Esophagus squamous epithelium (tissue), 5 donors: ENCODE results near the gene LIF. TPM values are rescaled to one million over a fixed set of nuclear protein-coding genes. Genes with fewer than 3 reads are reported as not detected.

Source experiments
- DNase-seq: peaks from one replicate; lab custom pipeline; 2025; lab: John Stamatoyannopoulos, UW
- H3K27ac ChIP-seq, 4 donors: fragments of 200-600 bp; sonication (generic); one replicate each; pipeline ENCODE4 v1.5.1; 2016 to 2019; ENCODE audit warnings: mild to moderate bottlenecking in 1 of 4
- H3K27me3 ChIP-seq, 4 donors: fragments of 200-600 bp; sonication (generic); 1 replicate in 3 of 4; 2 replicates in 1 of 4; pipeline versions ENCODE4 v1.5.1 to v1.6.0; 2017 to 2021; ENCODE audit warnings: antibody characterized with exemption in 1 of 4
- H3K36me3 ChIP-seq, 3 donors: fragments of 200-600 bp; sonication (generic); one replicate each; pipeline ENCODE4 v1.5.1; 2016 to 2019
- H3K4me1 ChIP-seq, 3 donors: fragments of 200-600 bp; sonication (generic); one replicate each; pipeline ENCODE4 v1.5.1; 2017 to 2019
- H3K4me3 ChIP-seq, 4 donors: fragments of 200-600 bp; sonication (generic); 1 replicate in 3 of 4; 2 replicates in 1 of 4; pipeline ENCODE4 v1.5.1; 2016 to 2019; ENCODE audit warnings: mild to moderate bottlenecking in 2 of 4, moderate library complexity in 1 of 4
- H3K9me3 ChIP-seq, 3 donors: fragments of 200-600 bp; sonication (generic); one replicate each; pipeline ENCODE4 v1.5.1; 2016 to 2019
- POLR2A ChIP-seq, 4 donors: fragments of 450-650 bp; IDR thresholded peaks; one replicate each; pipeline ENCODE4 v1.6.1; 2017; ENCODE audit warnings: antibody characterized with exemption in 4 of 4, mild to moderate bottlenecking in 4 of 4, moderate library complexity in 3 of 4
- WGBS, 2 donors: methylation state at CpG; one replicate each; pipeline ENCODE4 v1.1.5; 2018; 5-methylcytosine and 5-hydroxymethylcytosine counted together
- intact Hi-C: fragments of 100-400 bp; cut with DNase I; formaldehyde crosslinking; loops from one replicate; pipeline ENCODE4 v1.15.0; 2022
- total RNA-seq, 4 donors: library from RNA; depleted of rRNA; stranded (reverse); fragments of >200 nt; gene quantifications; one replicate each; pipeline ENCODE4 v1.1.0, GENCODE V29; 2016
- TF ChIP-seq, protein P1 (sequence below), 6 experiments: fragments of 450-650 bp in 4 of 6; fragments of 200-600 bp in 2 of 6; sonication (generic) in 2 of 6; IDR thresholded peaks; one replicate each; pipeline ENCODE4 v1.5.1; 2016 to 2019; ENCODE audit warnings: antibody characterized with exemption in 6 of 6, mild to moderate bottlenecking in 4 of 6, moderate library complexity in 4 of 6
- donor health status: DM: yes; HTN: yes; CAD: no.

Gene LIF
- total RNA-seq, 4 donors from 2014 or later: 0.08 to 0.76 (median 0.10) TPM

GRCh38 chr22:30233582-30233981, 13.0 kb downstream of the LIF start:
- Histone ChIP-seq H3K9me3 (no peaks in the 10 kb centered on the region), H3K4me1 (peaks cover 0 to 28% (median 0%) of the 10 kb centered on the region in 3 donors), H3K27me3 (peaks cover 0 to 10% (median 0%) of the 10 kb centered on the region in 4 donors), H3K36me3 (no peaks in the 10 kb centered on the region), H3K4me3 (no peak overlapping the region), H3K27ac (no peak overlapping the region)
- intact Hi-C loops: no loop called here
- TF ChIP-seq, protein P1, sequence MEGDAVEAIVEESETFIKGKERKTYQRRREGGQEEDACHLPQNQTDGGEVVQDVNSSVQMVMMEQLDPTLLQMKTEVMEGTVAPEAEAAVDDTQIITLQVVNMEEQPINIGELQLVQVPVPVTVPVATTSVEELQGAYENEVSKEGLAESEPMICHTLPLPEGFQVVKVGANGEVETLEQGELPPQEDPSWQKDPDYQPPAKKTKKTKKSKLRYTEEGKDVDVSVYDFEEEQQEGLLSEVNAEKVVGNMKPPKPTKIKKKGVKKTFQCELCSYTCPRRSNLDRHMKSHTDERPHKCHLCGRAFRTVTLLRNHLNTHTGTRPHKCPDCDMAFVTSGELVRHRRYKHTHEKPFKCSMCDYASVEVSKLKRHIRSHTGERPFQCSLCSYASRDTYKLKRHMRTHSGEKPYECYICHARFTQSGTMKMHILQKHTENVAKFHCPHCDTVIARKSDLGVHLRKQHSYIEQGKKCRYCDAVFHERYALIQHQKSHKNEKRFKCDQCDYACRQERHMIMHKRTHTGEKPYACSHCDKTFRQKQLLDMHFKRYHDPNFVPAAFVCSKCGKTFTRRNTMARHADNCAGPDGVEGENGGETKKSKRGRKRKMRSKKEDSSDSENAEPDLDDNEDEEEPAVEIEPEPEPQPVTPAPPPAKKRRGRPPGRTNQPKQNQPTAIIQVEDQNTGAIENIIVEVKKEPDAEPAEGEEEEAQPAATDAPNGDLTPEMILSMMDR (IDR thresholded peaks at IDR 0.05): no peak
- no peak for TF ChIP-seq POLR2A (IDR thresholded peaks at IDR 0.05)
- WGBS, 2 donors: 68 to 84% methylated on average over 4 to 5 of the region's 6 CpGs
- DNase-seq: no peak

- no peaks in the 10 kb centered on the region for H3K9me3 ChIP-seq
- H3K27me3 ChIP-seq: peaks cover 0 to 10% (median 0%) of the 10 kb centered on the region in 4 donors
- 4% methylated on average over 4 of the region's 17 CpGs; no CpG with 5 or more reads in 1 of the 2 donors for WGBS, 2 donors
- H3K27ac ChIP-seq: no peak overlapping the region
- H3K36me3 ChIP-seq: no peaks in the 10 kb centered on the region
- TF ChIP-seq, protein P1 (IDR thresholded peaks at IDR 0.05): no peak
- no peak for TF ChIP-seq POLR2A (IDR thresholded peaks at IDR 0.05)
- H3K4me1 ChIP-seq: peaks cover 0 to 33% (median 0%) of the 10 kb centered on the region in 3 donors
- no peak for DNase-seq
- H3K4me3 ChIP-seq: no peak overlapping the region
- intact Hi-C loops: no loop called here
These were observed 13.8 kb downstream of the LIF start for GRCh38 chr22:30232716-30233218.

DNA sequence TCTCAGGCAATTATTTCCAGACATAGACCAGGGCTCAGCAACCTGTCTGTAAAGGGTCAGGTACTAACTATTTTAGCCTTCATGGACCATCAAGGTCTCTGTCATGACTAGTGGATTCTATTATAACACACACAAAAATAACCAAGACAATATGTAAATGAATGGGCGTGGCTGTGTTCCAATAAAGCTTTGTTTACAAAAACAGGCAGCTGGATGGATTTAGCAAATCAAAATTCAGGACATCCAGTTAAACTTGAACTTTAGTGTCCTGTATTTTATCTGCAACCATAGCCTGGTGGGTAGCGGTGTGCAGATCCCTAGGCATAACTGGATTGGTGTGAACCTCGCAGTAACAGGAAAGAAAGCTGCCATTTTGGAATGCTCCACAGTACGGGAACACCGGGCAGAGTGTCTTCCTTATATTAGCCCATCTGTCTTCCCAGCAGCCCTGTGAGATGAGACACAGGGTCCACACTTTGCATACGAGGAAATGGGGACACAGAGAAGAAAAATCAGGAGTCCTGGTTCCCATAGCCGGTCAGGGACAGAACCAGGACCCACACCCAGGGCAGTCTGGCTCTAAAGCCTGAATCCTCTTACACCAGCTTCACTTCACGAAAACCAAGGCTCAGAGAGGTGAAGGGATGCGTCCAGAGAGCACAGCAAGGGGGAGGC, 15.6 kb downstream of the LIF start:
- no peaks in the 10 kb centered on the region for H3K9me3 ChIP-seq
- H3K4me1 ChIP-seq: peaks cover 0 to 30% (median 0%) of the 10 kb centered on the region in 3 donors
- no peak overlapping the region for H3K4me3 ChIP-seq
- no peaks in the 10 kb centered on the region for H3K36me3 ChIP-seq
- DNase-seq: no peak
- 71 to 80% methylated on average over 6 to 7 of the region's 9 CpGs for WGBS, 2 donors
- H3K27ac ChIP-seq: no peak overlapping the region
- intact Hi-C loops: no loop called here
- peaks cover 0 to 10% (median 0%) of the 10 kb centered on the region in 4 donors for H3K27me3 ChIP-seq
- TF ChIP-seq POLR2A (IDR thresholded peaks at IDR 0.05): no peak
- TF ChIP-seq, protein P1 (IDR thresholded peaks at IDR 0.05): no peak

GRCh38 chr22:30230330-30230729, 16.2 kb downstream of the LIF start:
- TF ChIP-seq POLR2A (IDR thresholded peaks at IDR 0.05): no peak
- TF ChIP-seq, protein P1 (IDR thresholded peaks at IDR 0.05): no peak
- no peak for DNase-seq
- H3K4me1 ChIP-seq: peaks cover 0 to 24% (median 0%) of the 10 kb centered on the region in 3 donors
- H3K27ac ChIP-seq: no peak overlapping the region
- no peaks in the 10 kb centered on the region for H3K36me3 ChIP-seq
- no peak overlapping the region for H3K4me3 ChIP-seq
- intact Hi-C loops: no loop called here
- peaks cover 0 to 15% (median 0%) of the 10 kb centered on the region in 4 donors for H3K27me3 ChIP-seq
- WGBS, 2 donors: 80 to 91% methylated on average over 3 of the region's 3 CpGs
- H3K9me3 ChIP-seq: no peaks in the 10 kb centered on the region
